HepG2 (cell line): ENCODE results near the gene TPST1. TPM values are rescaled to one million over a fixed set of nuclear protein-coding genes. Genes with fewer than 3 reads are reported as not detected.

Experiments
- AGO1 ChIP-seq: fragments of 200-400 bp; formaldehyde crosslinking; IDR thresholded peaks from 2 replicates; pipeline ENCODE4 v1.6.1; 2017; ENCODE audit warnings: mild to moderate bottlenecking, low read depth, low read length, moderate library complexity; ENCODE audit not compliant: poor library complexity, severe bottlenecking
- GFI1 ChIP-seq: sonication (generic); formaldehyde crosslinking; IDR thresholded peaks from 2 replicates; pipeline ENCODE4 v1.5.0; 2020; ENCODE audit warnings: missing genetic modification reagents, mild to moderate bottlenecking, borderline replicate concordance
- HNRNPUL1 ChIP-seq: fragments of 200-400 bp; formaldehyde crosslinking; IDR thresholded peaks from 2 replicates; pipeline ENCODE4 v1.6.1; 2017; ENCODE audit warnings: low read depth, mild to moderate bottlenecking, low read length, moderate library complexity
- RARG ChIP-seq: sonication (generic); formaldehyde crosslinking; IDR thresholded peaks from 2 replicates; pipeline ENCODE4 v1.4.0; 2020; ENCODE audit warnings: low read depth, mild to moderate bottlenecking, missing genetic modification reagents
- TFDP2 ChIP-seq: sonication (generic); formaldehyde crosslinking; IDR thresholded peaks from 2 replicates; pipeline ENCODE4 v1.4.0; 2020; ENCODE audit warnings: missing genetic modification reagents
- ZNF180 ChIP-seq: sonication (generic); formaldehyde crosslinking; IDR thresholded peaks from 2 replicates; pipeline ENCODE4 v1.4.0; 2020; ENCODE audit warnings: low read depth, missing genetic modification reagents, borderline replicate concordance
- ZNF772 ChIP-seq: sonication (generic); formaldehyde crosslinking; IDR thresholded peaks from 2 replicates; pipeline ENCODE4 v1.5.0; 2020; ENCODE audit warnings: mild to moderate bottlenecking, missing genetic modification reagents
- ZSCAN12 ChIP-seq: sonication (generic); formaldehyde crosslinking; IDR thresholded peaks from 2 replicates; pipeline ENCODE4 v1.9.0; 2021; ENCODE audit warnings: mild to moderate bottlenecking, missing genetic modification reagents
- polyA plus RNA-seq, 8 experiments: library from polyadenylated mRNA; depleted of rRNA in 3 of 8; stranded (reverse) in 7 of 8; unstranded in 1 of 8; fragments of >200 nt; fragmentation: Illumina TruSeq in 4 of 8; extraction: Trizol in 4 of 8; gene quantifications; 2 replicates each; pipeline versions ENCODE4 v1.2.1 to v1.2.3, GENCODE V29; 2011 to 2016; ENCODE audit warnings: low read depth in 4 of 8, missing spikeins in 1 of 8, mixed read lengths in 1 of 8; ENCODE audit not compliant: insufficient read depth in 1 of 8
- total RNA-seq, 5 experiments: library from RNA; depleted of rRNA; stranded (reverse); fragments of >200 nt; fragmentation: Illumina TruSeq; extraction: Trizol; gene quantifications; 2 replicates each; pipeline ENCODE4 v1.2.3, GENCODE V29; 2016; ENCODE audit warnings: low read depth in 1 of 5
- TF ChIP-seq, protein P1 (sequence below): sonication (generic); formaldehyde crosslinking; conservative IDR thresholded peaks from 2 replicates; pipeline ENCODE4 v1.4.0; 2020; ENCODE audit warnings: missing genetic modification reagents
- TF ChIP-seq, protein P2 (sequence below), 2 experiments: sonication (generic) in 1 of 2; formaldehyde crosslinking in 1 of 2; IDR thresholded peaks; 2 replicates each; pipeline versions ENCODE4 v1.6.1 to v1.9.0; 2014 to 2022; ENCODE audit warnings: antibody characterized with exemption in 1 of 2, borderline replicate concordance in 1 of 2, inconsistent platforms in 1 of 2, low read depth in 1 of 2, missing genetic modification reagents in 1 of 2
- TF ChIP-seq, protein P3 (sequence below): IDR thresholded peaks from 2 replicates; pipeline ENCODE4 v1.6.1; 2012; ENCODE audit warnings: inconsistent platforms

TPST1 gene
- total and polyA plus RNA-seq, 2 of the 13 experiments (the other 11 are each of a cell fraction or from before 2014, with no cell fraction given) = 24.3 to 34.1 TPM

- TF ChIP-seq, protein P1, sequence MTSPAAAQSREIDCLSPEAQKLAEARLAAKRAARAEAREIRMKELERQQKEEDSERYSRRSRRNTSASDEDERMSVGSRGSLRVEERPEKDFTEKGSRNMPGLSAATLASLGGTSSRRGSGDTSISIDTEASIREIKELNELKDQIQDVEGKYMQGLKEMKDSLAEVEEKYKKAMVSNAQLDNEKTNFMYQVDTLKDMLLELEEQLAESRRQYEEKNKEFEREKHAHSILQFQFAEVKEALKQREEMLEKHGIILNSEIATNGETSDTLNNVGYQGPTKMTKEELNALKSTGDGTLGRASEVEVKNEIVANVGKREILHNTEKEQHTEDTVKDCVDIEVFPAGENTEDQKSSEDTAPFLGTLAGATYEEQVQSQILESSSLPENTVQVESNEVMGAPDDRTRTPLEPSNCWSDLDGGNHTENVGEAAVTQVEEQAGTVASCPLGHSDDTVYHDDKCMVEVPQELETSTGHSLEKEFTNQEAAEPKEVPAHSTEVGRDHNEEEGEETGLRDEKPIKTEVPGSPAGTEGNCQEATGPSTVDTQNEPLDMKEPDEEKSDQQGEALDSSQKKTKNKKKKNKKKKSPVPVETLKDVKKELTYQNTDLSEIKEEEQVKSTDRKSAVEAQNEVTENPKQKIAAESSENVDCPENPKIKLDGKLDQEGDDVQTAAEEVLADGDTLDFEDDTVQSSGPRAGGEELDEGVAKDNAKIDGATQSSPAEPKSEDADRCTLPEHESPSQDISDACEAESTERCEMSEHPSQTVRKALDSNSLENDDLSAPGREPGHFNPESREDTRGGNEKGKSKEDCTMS = no peak
- TF ChIP-seq AGO1 (no peak), TFDP2 (CRISPR knock-in tag) (peak; percentile 85), ZNF772 (peak; percentile 18; the same call in 1 of the 2 replicates), HNRNPUL1 (peak; percentile 40; the same call in 1 of the 2 replicates), ZNF180 (no peak), GFI1 (CRISPR knock-in tag) (no peak), ZSCAN12 (CRISPR knock-in tag) (peak; percentile 38; the same call in 1 of the 2 replicates), RARG (CRISPR knock-in tag) (no peak)
- TF ChIP-seq, protein P2, sequence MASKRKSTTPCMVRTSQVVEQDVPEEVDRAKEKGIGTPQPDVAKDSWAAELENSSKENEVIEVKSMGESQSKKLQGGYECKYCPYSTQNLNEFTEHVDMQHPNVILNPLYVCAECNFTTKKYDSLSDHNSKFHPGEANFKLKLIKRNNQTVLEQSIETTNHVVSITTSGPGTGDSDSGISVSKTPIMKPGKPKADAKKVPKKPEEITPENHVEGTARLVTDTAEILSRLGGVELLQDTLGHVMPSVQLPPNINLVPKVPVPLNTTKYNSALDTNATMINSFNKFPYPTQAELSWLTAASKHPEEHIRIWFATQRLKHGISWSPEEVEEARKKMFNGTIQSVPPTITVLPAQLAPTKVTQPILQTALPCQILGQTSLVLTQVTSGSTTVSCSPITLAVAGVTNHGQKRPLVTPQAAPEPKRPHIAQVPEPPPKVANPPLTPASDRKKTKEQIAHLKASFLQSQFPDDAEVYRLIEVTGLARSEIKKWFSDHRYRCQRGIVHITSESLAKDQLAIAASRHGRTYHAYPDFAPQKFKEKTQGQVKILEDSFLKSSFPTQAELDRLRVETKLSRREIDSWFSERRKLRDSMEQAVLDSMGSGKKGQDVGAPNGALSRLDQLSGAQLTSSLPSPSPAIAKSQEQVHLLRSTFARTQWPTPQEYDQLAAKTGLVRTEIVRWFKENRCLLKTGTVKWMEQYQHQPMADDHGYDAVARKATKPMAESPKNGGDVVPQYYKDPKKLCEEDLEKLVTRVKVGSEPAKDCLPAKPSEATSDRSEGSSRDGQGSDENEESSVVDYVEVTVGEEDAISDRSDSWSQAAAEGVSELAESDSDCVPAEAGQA (IDR thresholded peaks at IDR 0.05; ENCODE audit: low read depth) = 0 out of 2 replicates have a peak, but pooled peaks have one; percentile 41
- TF ChIP-seq, protein P2 (CRISPR knock-in tag; IDR thresholded peaks at IDR 0.05; ENCODE audit: borderline replicate concordance) = no peak
- TF ChIP-seq, protein P3, sequence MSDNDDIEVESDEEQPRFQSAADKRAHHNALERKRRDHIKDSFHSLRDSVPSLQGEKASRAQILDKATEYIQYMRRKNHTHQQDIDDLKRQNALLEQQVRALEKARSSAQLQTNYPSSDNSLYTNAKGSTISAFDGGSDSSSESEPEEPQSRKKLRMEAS = peak; percentile 32; the same call in 1 of the 2 replicates
These were observed at the start of gene TPST1 (continued) for GRCh38 chr7:66204822-66205740.
